ENCODE results near the gene NEURL1B. TPM values are rescaled to one million over a fixed set of nuclear protein-coding genes. Genes with fewer than 3 reads are reported as not detected.

NEURL1B gene
- total and polyA plus RNA-seq, 10 of the 15 experiments (the other 5 are each of a cell fraction or from before 2014, with no cell fraction given), result 0.04 to 0.28 (median 0.05) TPM; not detected in 4

DNA sequence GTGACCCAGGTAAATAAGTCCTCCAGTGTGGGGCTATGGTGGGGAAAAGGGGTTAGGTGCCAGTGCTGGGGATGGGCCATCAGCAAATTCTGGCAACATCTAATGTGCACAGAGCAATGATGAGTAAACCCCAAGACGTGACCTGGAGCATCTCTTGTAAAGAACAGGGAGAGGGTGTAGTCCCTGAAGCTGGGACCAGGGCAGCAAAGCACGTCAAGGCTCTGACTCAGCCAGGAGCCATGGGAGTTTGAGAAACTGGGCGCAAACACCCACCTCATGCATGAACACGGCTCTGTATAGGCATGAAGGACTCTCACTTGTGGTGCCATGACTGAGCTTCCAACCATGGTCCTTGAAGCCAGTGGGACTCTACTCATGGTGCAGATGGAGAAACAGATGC, 78.1 kb downstream of the NEURL1B start:
- FAIRE-seq (no peak), ATAC-seq (no peak), DNase-seq (ENCODE audit: low read depth, low spot score) (no peak)
- Histone ChIP-seq H3K27ac (ENCODE audit: control insufficient read depth, insufficient read depth) (no peak overlapping the region), H3K27me3 (replicated peaks in 1 of 2; ENCODE audit: control insufficient read depth in 2 of 2, insufficient read depth in 2 of 2, low read length in 1 of 2) (no peaks in the 10 kb centered on the region; a peak in 1 of 4 replicates), H2AFZ (ENCODE audit: control insufficient read depth, low read depth, low read length) (no peak overlapping the region), H3K4me2 (ENCODE audit: control insufficient read depth, insufficient read depth) (no peak overlapping the region), H3K36me3 (ENCODE audit: control insufficient read depth in 2 of 2, insufficient read depth in 2 of 2, low read length in 1 of 2) (no peaks in the 10 kb centered on the region), H3K4me1 (ENCODE audit: control insufficient read depth, insufficient read depth, low read length) (no peaks in the 10 kb centered on the region), H3K9ac (ENCODE audit: control insufficient read depth, insufficient read depth, low read length) (no peak overlapping the region), H4K20me1 (ENCODE audit: control insufficient read depth, insufficient read depth) (no peaks in the 10 kb centered on the region), H3K9me3 (replicated peaks; ENCODE audit: control insufficient read depth, insufficient read depth, low read length) (no peaks in the 10 kb centered on the region; the same call in 2 of the 3 replicates), H3K79me2 (ENCODE audit: control insufficient read depth, insufficient read depth, low read length) (no peaks in the 10 kb centered on the region), H3K4me3 (no peak overlapping the region)
- TF ChIP-seq NFXL1 (IDR thresholded peaks at IDR 0.05; ENCODE audit: borderline replicate concordance), result no peak
- TF ChIP-seq TCF7 (IDR thresholded peaks at IDR 0.05; ENCODE audit: borderline replicate concordance), result no peak
- no peak for TF ChIP-seq RELA (IDR thresholded peaks at IDR 0.05; ENCODE audit: borderline replicate concordance, partially characterized antibody)
- TF ChIP-seq KAT2A (conservative IDR thresholded peaks at IDR 0.05; ENCODE audit: control insufficient read depth, low read depth, low read length), result no peak
- TF ChIP-seq, protein P1, sequence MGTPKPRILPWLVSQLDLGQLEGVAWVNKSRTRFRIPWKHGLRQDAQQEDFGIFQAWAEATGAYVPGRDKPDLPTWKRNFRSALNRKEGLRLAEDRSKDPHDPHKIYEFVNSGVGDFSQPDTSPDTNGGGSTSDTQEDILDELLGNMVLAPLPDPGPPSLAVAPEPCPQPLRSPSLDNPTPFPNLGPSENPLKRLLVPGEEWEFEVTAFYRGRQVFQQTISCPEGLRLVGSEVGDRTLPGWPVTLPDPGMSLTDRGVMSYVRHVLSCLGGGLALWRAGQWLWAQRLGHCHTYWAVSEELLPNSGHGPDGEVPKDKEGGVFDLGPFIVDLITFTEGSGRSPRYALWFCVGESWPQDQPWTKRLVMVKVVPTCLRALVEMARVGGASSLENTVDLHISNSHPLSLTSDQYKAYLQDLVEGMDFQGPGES (IDR thresholded peaks at IDR 0.05), result no peak
- TF ChIP-seq STAT1 (conservative IDR thresholded peaks at IDR 0.05), result no peak
- TF ChIP-seq PML (IDR thresholded peaks at IDR 0.05; ENCODE audit: low read length), result no peak
- TF ChIP-seq, protein P2, sequence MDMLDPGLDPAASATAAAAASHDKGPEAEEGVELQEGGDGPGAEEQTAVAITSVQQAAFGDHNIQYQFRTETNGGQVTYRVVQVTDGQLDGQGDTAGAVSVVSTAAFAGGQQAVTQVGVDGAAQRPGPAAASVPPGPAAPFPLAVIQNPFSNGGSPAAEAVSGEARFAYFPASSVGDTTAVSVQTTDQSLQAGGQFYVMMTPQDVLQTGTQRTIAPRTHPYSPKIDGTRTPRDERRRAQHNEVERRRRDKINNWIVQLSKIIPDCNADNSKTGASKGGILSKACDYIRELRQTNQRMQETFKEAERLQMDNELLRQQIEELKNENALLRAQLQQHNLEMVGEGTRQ (IDR thresholded peaks at IDR 0.05; ENCODE audit: borderline replicate concordance, low read depth, low read length), result no peak
- TF ChIP-seq SUPT20H (IDR thresholded peaks at IDR 0.05; ENCODE audit: borderline replicate concordance, control insufficient read depth, low read depth, low read length), result no peak
- TF ChIP-seq SRF (IDR thresholded peaks at IDR 0.05; ENCODE audit: low read depth in 2 of 2, low read length in 2 of 2), result no peak
- TF ChIP-seq SREBF1 (IDR thresholded peaks at IDR 0.05; ENCODE audit: low read length), result no peak
- no peak for TF ChIP-seq CREM (IDR thresholded peaks at IDR 0.05; ENCODE audit: low read depth)
- TF ChIP-seq, protein P3, sequence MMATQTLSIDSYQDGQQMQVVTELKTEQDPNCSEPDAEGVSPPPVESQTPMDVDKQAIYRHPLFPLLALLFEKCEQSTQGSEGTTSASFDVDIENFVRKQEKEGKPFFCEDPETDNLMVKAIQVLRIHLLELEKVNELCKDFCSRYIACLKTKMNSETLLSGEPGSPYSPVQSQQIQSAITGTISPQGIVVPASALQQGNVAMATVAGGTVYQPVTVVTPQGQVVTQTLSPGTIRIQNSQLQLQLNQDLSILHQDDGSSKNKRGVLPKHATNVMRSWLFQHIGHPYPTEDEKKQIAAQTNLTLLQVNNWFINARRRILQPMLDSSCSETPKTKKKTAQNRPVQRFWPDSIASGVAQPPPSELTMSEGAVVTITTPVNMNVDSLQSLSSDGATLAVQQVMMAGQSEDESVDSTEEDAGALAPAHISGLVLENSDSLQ (IDR thresholded peaks at IDR 0.05), result no peak
- no peak for TF ChIP-seq NRF1 (conservative IDR thresholded peaks at IDR 0.05; ENCODE audit: low read depth, low read length)
- no peak for TF ChIP-seq RUNX3 (IDR thresholded peaks at IDR 0.05; ENCODE audit: low read length)
- no peak for TF ChIP-seq HDAC2 (IDR thresholded peaks at IDR 0.05)
- TF ChIP-seq EP300 (IDR thresholded peaks at IDR 0.05; ENCODE audit: borderline replicate concordance in 1 of 2, control insufficient read depth in 1 of 2, low read depth in 2 of 2, low read length in 2 of 2), result no peak
- TF ChIP-seq, protein P4, sequence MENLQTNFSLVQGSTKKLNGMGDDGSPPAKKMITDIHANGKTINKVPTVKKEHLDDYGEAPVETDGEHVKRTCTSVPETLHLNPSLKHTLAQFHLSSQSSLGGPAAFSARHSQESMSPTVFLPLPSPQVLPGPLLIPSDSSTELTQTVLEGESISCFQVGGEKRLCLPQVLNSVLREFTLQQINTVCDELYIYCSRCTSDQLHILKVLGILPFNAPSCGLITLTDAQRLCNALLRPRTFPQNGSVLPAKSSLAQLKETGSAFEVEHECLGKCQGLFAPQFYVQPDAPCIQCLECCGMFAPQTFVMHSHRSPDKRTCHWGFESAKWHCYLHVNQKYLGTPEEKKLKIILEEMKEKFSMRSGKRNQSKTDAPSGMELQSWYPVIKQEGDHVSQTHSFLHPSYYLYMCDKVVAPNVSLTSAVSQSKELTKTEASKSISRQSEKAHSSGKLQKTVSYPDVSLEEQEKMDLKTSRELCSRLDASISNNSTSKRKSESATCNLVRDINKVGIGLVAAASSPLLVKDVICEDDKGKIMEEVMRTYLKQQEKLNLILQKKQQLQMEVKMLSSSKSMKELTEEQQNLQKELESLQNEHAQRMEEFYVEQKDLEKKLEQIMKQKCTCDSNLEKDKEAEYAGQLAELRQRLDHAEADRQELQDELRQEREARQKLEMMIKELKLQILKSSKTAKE (IDR thresholded peaks at IDR 0.05; ENCODE audit: low read depth, poor library complexity, severe bottlenecking), result no peak
- no peak for TF ChIP-seq KDM1A (IDR thresholded peaks at IDR 0.05; ENCODE audit: borderline replicate concordance)
- ChIA-PET SMC1A (ENCODE audit: uncharacterized antibody, unreplicated experiment) (interaction anchor here (1.1 kb wide), 1 partner anchor 212 kb away, joined by 4 read pairs; no protein-coding TSS in a partner anchor), RAD21 (ENCODE audit: unreplicated experiment) (no interaction called here), POLR2A (no interaction called here), CTCF (interaction anchor here (1.5 kb wide), 1 partner anchor 53 kb away, joined by 3 read pairs; no protein-coding TSS in a partner anchor)
- intact Hi-C loops (cut with micrococcal nuclease; ENCODE audit: unreplicated experiment) (loop anchor here (10.0 kb wide), 2 partner anchors 116 to 486 kb away; partner anchors contain the start of gene ERGIC1), in situ Hi-C loops (cut with MboI) (loop anchor here (5.0 kb wide), 1 partner anchor 208 kb away; no protein-coding TSS in a partner anchor)
- WGBS (ENCODE audit: insufficient coverage, insufficient replicate concordance, low lambda C conversion rate, missing lambda C conversion rate), result 19% methylated on average over 4 of the region's 4 CpGs
- BruUV-seq (replicated peaks), result no TSS peak
